Liver (tissue), 9 donors: Measurements from ENCODE around the gene PARP12. TPM values are rescaled to one million over a fixed set of nuclear protein-coding genes. Genes with fewer than 3 reads are reported as not detected.

Experiments
- DNase-seq: peaks from one replicate; pipeline ENCODE4 v3.0.0-alpha.2; 2017; ENCODE audit warnings: low spot score
- H3K27ac ChIP-seq, 2 donors: one replicate each; pipeline ENCODE4 v1.7.0; 2013; ENCODE audit warnings: inconsistent platforms in 2 of 2, low read length in 2 of 2, control low read depth in 1 of 2, low read depth in 1 of 2, mild to moderate bottlenecking in 1 of 2
- H3K27me3 ChIP-seq, 4 donors: one replicate each; pipeline versions ENCODE4 v1.6.1 to v1.7.0; 2013; ENCODE audit warnings: low read length in 3 of 4, inconsistent platforms in 1 of 4, mild to moderate bottlenecking in 1 of 4, moderate library complexity in 1 of 4; ENCODE audit not compliant: control insufficient read depth in 4 of 4, insufficient read depth in 4 of 4
- H3K36me3 ChIP-seq, 4 donors: one replicate each; pipeline versions ENCODE4 v1.6.1 to v1.7.0; 2013; ENCODE audit warnings: low read length in 3 of 4, mild to moderate bottlenecking in 3 of 4, low read depth in 1 of 4, moderate library complexity in 1 of 4; ENCODE audit not compliant: control insufficient read depth in 4 of 4, insufficient read depth in 3 of 4
- H3K4me1 ChIP-seq, 4 donors: one replicate each; pipeline versions ENCODE4 v1.6.1 to v1.7.0; 2013; ENCODE audit warnings: low read length in 3 of 4, mild to moderate bottlenecking in 3 of 4, moderate library complexity in 1 of 4; ENCODE audit not compliant: control insufficient read depth in 4 of 4, insufficient read depth in 4 of 4
- H3K4me3 ChIP-seq, 3 donors: one replicate each; pipeline versions ENCODE4 v1.6.1 to v1.7.0; 2013; ENCODE audit warnings: low read length in 3 of 3, control low read depth in 1 of 3, low read depth in 1 of 3, mild to moderate bottlenecking in 1 of 3
- H3K9ac ChIP-seq, 2 donors: one replicate each; pipeline ENCODE4 v1.7.0; 2013; ENCODE audit warnings: low read length in 2 of 2, mild to moderate bottlenecking in 2 of 2, moderate library complexity in 2 of 2, control low read depth in 1 of 2, low read depth in 1 of 2
- H3K9me3 ChIP-seq, 4 donors: one replicate each; pipeline versions ENCODE4 v1.6.1 to v1.7.0; 2013; ENCODE audit warnings: low read length in 3 of 4; ENCODE audit not compliant: control insufficient read depth in 4 of 4
- ATF3 ChIP-seq: IDR thresholded peaks from 2 replicates; pipeline ENCODE4 v1.6.1; 2016; ENCODE audit warnings: antibody characterized with exemption
- CTCF ChIP-seq: fragments of 150-350 bp; IDR thresholded peaks from 2 replicates; pipeline ENCODE4 v1.5.1; 2017; ENCODE audit warnings: improper control_type of control experiment, low read depth, low read length; ENCODE audit not compliant: missing input control
- EGR1 ChIP-seq, 2 donors: IDR thresholded peaks; 2 replicates each; pipeline ENCODE4 v1.6.1; 2016 to 2018; ENCODE audit warnings: antibody characterized with exemption in 2 of 2, low read depth in 2 of 2
- FOXA1 ChIP-seq: IDR thresholded peaks from 2 replicates; pipeline ENCODE4 v1.6.1; 2016; ENCODE audit warnings: antibody characterized with exemption
- FOXA2 ChIP-seq: IDR thresholded peaks from 2 replicates; pipeline ENCODE4 v1.6.1; 2016; ENCODE audit warnings: antibody characterized with exemption
- GABPA ChIP-seq, 2 donors: IDR thresholded peaks in 1 of 2; conservative IDR thresholded peaks in 1 of 2; 2 replicates each; pipeline ENCODE4 v1.6.1; 2016; ENCODE audit warnings: antibody characterized with exemption in 2 of 2, mild to moderate bottlenecking in 1 of 2, moderate library complexity in 1 of 2
- HNF4A ChIP-seq, 2 donors: conservative IDR thresholded peaks; 2 replicates each; pipeline ENCODE4 v1.6.1; 2016; ENCODE audit warnings: antibody characterized with exemption in 2 of 2, mild to moderate bottlenecking in 2 of 2
- HNF4G ChIP-seq: IDR thresholded peaks from 2 replicates; pipeline ENCODE4 v1.6.1; 2016; ENCODE audit warnings: antibody characterized with exemption
- JUND ChIP-seq, 2 donors: IDR thresholded peaks; 2 replicates each; pipeline ENCODE4 v1.6.1; 2016; ENCODE audit warnings: antibody characterized with exemption in 2 of 2
- MAX ChIP-seq: IDR thresholded peaks from 2 replicates; pipeline ENCODE4 v1.6.1; 2016; ENCODE audit warnings: antibody characterized with exemption
- NR2F2 ChIP-seq: IDR thresholded peaks from 2 replicates; pipeline ENCODE4 v1.6.1; 2016; ENCODE audit warnings: antibody characterized with exemption
- RAD21 ChIP-seq, 2 donors: IDR thresholded peaks; 2 replicates each; pipeline ENCODE4 v1.6.1; 2016; ENCODE audit warnings: antibody characterized with exemption in 2 of 2, mild to moderate bottlenecking in 2 of 2
- REST ChIP-seq: IDR thresholded peaks from 2 replicates; pipeline ENCODE4 v1.6.1; 2016; ENCODE audit warnings: antibody characterized with exemption, mild to moderate bottlenecking
- RXRA ChIP-seq, 2 donors: IDR thresholded peaks; 2 replicates each; pipeline ENCODE4 v1.6.1; 2017 to 2018; ENCODE audit warnings: antibody characterized with exemption in 2 of 2, mild to moderate bottlenecking in 1 of 2
- SP1 ChIP-seq: IDR thresholded peaks from 2 replicates; pipeline ENCODE4 v1.6.1; 2018; ENCODE audit warnings: antibody characterized with exemption, mild to moderate bottlenecking
- TAF1 ChIP-seq: conservative IDR thresholded peaks from 2 replicates; pipeline ENCODE4 v1.6.1; 2016; ENCODE audit warnings: antibody characterized with exemption, mild to moderate bottlenecking
- YY1 ChIP-seq: IDR thresholded peaks from 2 replicates; pipeline ENCODE4 v1.6.1; 2016; ENCODE audit warnings: antibody characterized with exemption, mild to moderate bottlenecking
- ZBTB33 ChIP-seq: IDR thresholded peaks from 2 replicates; pipeline ENCODE4 v1.6.1; 2016; ENCODE audit warnings: antibody characterized with exemption
- WGBS: extraction: QIAGEN DNeasy Blood & Tissue Kit; methylation state at CpG from one replicate; pipeline ENCODE4 v1.1.7; 2013; 5-methylcytosine and 5-hydroxymethylcytosine counted together
- polyA plus RNA-seq, 2 donors: library from polyadenylated mRNA; stranded (reverse) in 1 of 2; unstranded in 1 of 2; fragments of 200-250 nt in 1 of 2; fragments of >200 nt in 1 of 2; fragmentation: Nextera tagmentation in 1 of 2; extraction: Ambion mirVana in 1 of 2; gene quantifications; one replicate each; pipeline versions ENCODE4 v1.2.1 to v1.2.3, GENCODE V29; 2013 to 2015
- total RNA-seq, 2 donors: library from RNA; depleted of rRNA; stranded (reverse); fragments of >200 nt; gene quantifications; one replicate each; pipeline ENCODE4 v1.2.3, GENCODE V29; 2014
- donor health status: healthy.
- donor health status: healthy.
- donor health status: healthy.
- donor health status: healthy.
- donor health status: healthy.

The PARP12 gene
- total and polyA plus RNA-seq, 4 donors = 13.3 to 32.7 (median 19.8) TPM

- H3K27ac ChIP-seq = no peak overlapping the region
- no peaks in the 10 kb centered on the region for H3K4me1 ChIP-seq
- H3K4me3 ChIP-seq = no peak overlapping the region
- H3K9ac ChIP-seq = no peak overlapping the region
- TF ChIP-seq MAX (no peak), RXRA (IDR thresholded peaks at IDR 0.05) (no peak), GABPA (IDR thresholded peaks at IDR 0.05 in 1 of 2, conservative IDR thresholded peaks at IDR 0.05 in 1 of 2) (no peak), FOXA2 (no peak), FOXA1 (no peak), SP1 (no peak), REST (no peak)
- DNase-seq = no peak
- no peaks in the 10 kb centered on the region for H3K9me3 ChIP-seq
- WGBS = 97% methylated on average over 12 of the region's 12 CpGs
- peaks cover 11 to 31% (median 20%) of the 10 kb centered on the region in 4 donors for H3K36me3 ChIP-seq
- no peaks in the 10 kb centered on the region for H3K27me3 ChIP-seq
Measured at GRCh38 chr7:140039896-140040295, 22.9 kb downstream of the PARP12 start.

GRCh38 chr7:140039066-140039465 is 23.7 kb downstream of the PARP12 start:
- WGBS = 81% methylated on average over 7 of the region's 7 CpGs
- Histone ChIP-seq H3K27me3 (no peaks in the 10 kb centered on the region), H3K4me1 (no peaks in the 10 kb centered on the region), H3K4me3 (no peak overlapping the region), H3K36me3 (peaks cover 8 to 32% (median 20%) of the 10 kb centered on the region in 4 donors), H3K27ac (no peak overlapping the region), H3K9ac (no peak overlapping the region), H3K9me3 (no peaks in the 10 kb centered on the region)
- TF ChIP-seq GABPA (IDR thresholded peaks at IDR 0.05 in 1 of 2, conservative IDR thresholded peaks at IDR 0.05 in 1 of 2) (no peak), FOXA2 (no peak), YY1 (no peak), ATF3 (no peak), HNF4G (no peak), FOXA1 (no peak), EGR1 (IDR thresholded peaks at IDR 0.05; ENCODE audit: low read depth in 2 of 2) (no peak), SP1 (no peak), REST (no peak), MAX (no peak), RAD21 (IDR thresholded peaks at IDR 0.05) (no peak), NR2F2 (no peak), TAF1 (no peak), JUND (IDR thresholded peaks at IDR 0.05) (no peak), CTCF (no peak), RXRA (IDR thresholded peaks at IDR 0.05) (no peak), ZBTB33 (no peak), HNF4A (conservative IDR thresholded peaks at IDR 0.05) (no peak)
- DNase-seq = no peak
